GM21447 (cell line): ENCODE results near the gene MEDAG.
"Not testable (repeated sequence)": the region's sequence is repeated elsewhere in the genome, so short reads cannot be mapped to it uniquely, and the experiment has no call there.

Source experiments
- ATAC-seq: cut with Tn5 transposase; IDR thresholded peaks from one replicate; pipeline ENCODE4 v1.9.1; 2021; ENCODE audit not compliant: unreplicated experiment

Gene MEDAG

GRCh38 chr13:30906411-30907051 is 460 bp downstream of the MEDAG start:
- no peak for ATAC-seq

GRCh38 chr13:30907121-30907861 is 1.2 kb downstream of the MEDAG start:
- no peak for ATAC-seq

- ATAC-seq, result no peak
Observed at GRCh38 chr13:30908416-30908980, 2.4 kb downstream of the MEDAG start.

GRCh38 chr13:30910676-30911075 is 4.6 kb downstream of the MEDAG start:
- no peak for ATAC-seq

- no peak for ATAC-seq
Observed at GRCh38 chr13:30915691-30916541, 9.8 kb downstream of the MEDAG start.

GRCh38 chr13:30916991-30917390 is 10.9 kb downstream of the MEDAG start:
- ATAC-seq, result no peak

GRCh38 chr13:30918662-30919405 is 12.8 kb downstream of the MEDAG start:
- no peak for ATAC-seq

GRCh38 chr13:30920162-30920909 is 14.3 kb downstream of the MEDAG start:
- ATAC-seq, result no peak

- no peak for ATAC-seq
Observed at GRCh38 chr13:30923418-30923817, 17.3 kb downstream of the MEDAG start.

- ATAC-seq, result no peak
Observed at GRCh38 chr13:30924721-30925120, 18.6 kb downstream of the MEDAG start.

- no peak for ATAC-seq
Observed at GRCh38 chr13:30925429-30925828, 19.4 kb downstream of the MEDAG start.

- ATAC-seq, result no peak
Observed at GRCh38 chr13:30926781-30927180, 20.7 kb downstream of the MEDAG start.

GRCh38 chr13:30927188-30927587 is 21.1 kb downstream of the MEDAG start:
- ATAC-seq, result not testable (repeated sequence)

- no peak for ATAC-seq
Observed at GRCh38 chr13:30927595-30927994, 21.5 kb downstream of the MEDAG start.

- no peak for ATAC-seq
Observed at GRCh38 chr13:30928978-30929377, 22.9 kb downstream of the MEDAG start.

- ATAC-seq, result no peak
Observed at GRCh38 chr13:30932481-30933353, 26.6 kb downstream of the MEDAG start, which contains the start of gene TEX26. Gene TEX26, plus strand, starts transcription at chr13:30932656. Its CDS starts 60 bp downstream, at chr13:30932716.

GRCh38 chr13:30933354-30933670 is 27.2 kb downstream of the MEDAG start:
- no peak for ATAC-seq

GRCh38 chr13:30934381-30934780 is 28.3 kb downstream of the MEDAG start:
- ATAC-seq, result no peak

- no peak for ATAC-seq
Observed at GRCh38 chr13:30934803-30935202, 28.7 kb downstream of the MEDAG start.
